ENCODE results near the gene VIPR2.
"Not testable (repeated sequence)": the region's sequence is repeated elsewhere in the genome, so short reads cannot be mapped to it uniquely, and the experiment has no call there.

VIPR2 gene

DNA sequence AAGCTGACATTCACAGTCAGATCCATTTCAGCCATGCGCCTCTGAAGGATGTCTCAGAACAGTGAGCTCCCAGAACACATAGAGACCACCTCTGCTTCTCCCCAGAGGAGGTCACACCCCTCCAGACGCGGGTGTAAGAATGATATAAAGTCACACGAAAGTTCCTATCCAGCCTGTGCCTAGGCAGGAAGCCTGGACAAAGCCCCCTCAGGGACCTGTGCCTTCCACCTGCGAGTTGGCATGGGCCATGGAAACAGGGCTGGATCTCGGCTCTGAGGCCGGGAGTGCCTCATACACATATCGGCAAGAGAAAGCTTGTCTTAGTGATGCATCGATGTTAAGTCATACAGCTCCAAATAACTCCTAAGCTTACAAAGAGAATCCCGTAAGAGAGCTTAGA is 5.0 kb downstream of the VIPR2 start:
- DNase-seq (ENCODE audit: low read depth): no peak

GRCh38 chr7:159139202-159139601 is 5.5 kb downstream of the VIPR2 start:
- no peak for DNase-seq (ENCODE audit: low read depth)

- DNase-seq (ENCODE audit: low read depth): no peak
These were observed 6.2 kb downstream of the VIPR2 start for GRCh38 chr7:159138508-159138907.

GRCh38 chr7:159137906-159138305 is 6.8 kb downstream of the VIPR2 start:
- no peak for DNase-seq (ENCODE audit: low read depth)

DNA sequence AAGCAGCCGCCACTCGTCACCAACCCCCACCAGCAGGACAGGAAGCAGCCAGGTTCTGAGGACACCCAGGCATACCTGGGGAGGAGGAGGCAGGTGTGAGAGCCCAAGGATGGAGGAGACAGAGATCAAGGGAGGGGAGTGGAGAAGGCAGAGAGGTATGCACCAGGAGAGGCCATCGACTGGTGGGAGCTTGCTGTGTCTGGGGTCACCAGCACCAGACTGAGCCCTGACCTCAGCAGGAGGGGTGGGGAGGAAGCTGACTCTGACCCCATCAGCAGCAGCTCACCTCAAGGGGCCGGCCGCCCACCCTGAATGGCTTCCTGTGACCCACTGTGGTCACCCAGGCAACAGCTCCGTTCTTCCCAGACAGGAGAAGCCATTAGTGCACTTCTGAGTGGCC is 7.8 kb downstream of the VIPR2 start:
- DNase-seq (ENCODE audit: low read depth): no peak

GRCh38 chr7:159136442-159136841 is 8.2 kb downstream of the VIPR2 start:
- no peak for DNase-seq (ENCODE audit: low read depth)

- no peak for DNase-seq (ENCODE audit: low read depth)
These were observed 8.7 kb downstream of the VIPR2 start for GRCh38 chr7:159136013-159136412.

- not testable (repeated sequence) for DNase-seq (ENCODE audit: low read depth)
These were observed 11.8 kb downstream of the VIPR2 start for GRCh38 chr7:159132670-159133443.

- DNase-seq (ENCODE audit: low read depth): no peak
These were observed 13.8 kb downstream of the VIPR2 start for GRCh38 chr7:159130820-159131219.

DNA sequence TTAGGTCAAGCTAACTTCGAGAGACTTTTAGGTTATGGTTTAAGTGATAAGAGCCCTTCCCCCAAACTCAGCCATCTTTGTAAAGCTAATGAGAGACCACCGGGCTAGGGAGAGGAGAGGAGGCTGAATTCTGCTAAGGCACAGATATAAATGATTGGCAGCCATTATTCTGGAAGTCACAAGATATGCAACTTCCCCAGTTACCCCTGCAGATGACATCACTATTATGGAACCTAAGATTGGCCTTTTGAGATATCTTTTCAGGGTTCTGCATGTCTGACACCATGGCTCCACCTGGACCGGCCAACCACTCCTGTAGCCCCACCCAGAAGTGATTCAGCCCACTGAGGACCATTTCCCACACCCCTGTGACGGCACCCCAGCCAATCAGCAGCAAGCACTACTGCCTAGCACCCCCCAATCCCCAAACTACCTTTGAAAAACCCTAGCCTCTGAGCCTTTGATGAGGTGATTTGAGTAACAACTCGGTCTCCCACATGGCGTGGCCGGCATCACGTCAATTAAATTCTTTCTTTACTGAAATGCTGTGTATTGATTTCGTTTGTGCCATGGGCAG is 14.4 kb downstream of the VIPR2 start:
- no peak for DNase-seq (ENCODE audit: low read depth)

GRCh38 chr7:159128767-159129166 is 15.9 kb downstream of the VIPR2 start:
- DNase-seq (ENCODE audit: low read depth): no peak

DNA sequence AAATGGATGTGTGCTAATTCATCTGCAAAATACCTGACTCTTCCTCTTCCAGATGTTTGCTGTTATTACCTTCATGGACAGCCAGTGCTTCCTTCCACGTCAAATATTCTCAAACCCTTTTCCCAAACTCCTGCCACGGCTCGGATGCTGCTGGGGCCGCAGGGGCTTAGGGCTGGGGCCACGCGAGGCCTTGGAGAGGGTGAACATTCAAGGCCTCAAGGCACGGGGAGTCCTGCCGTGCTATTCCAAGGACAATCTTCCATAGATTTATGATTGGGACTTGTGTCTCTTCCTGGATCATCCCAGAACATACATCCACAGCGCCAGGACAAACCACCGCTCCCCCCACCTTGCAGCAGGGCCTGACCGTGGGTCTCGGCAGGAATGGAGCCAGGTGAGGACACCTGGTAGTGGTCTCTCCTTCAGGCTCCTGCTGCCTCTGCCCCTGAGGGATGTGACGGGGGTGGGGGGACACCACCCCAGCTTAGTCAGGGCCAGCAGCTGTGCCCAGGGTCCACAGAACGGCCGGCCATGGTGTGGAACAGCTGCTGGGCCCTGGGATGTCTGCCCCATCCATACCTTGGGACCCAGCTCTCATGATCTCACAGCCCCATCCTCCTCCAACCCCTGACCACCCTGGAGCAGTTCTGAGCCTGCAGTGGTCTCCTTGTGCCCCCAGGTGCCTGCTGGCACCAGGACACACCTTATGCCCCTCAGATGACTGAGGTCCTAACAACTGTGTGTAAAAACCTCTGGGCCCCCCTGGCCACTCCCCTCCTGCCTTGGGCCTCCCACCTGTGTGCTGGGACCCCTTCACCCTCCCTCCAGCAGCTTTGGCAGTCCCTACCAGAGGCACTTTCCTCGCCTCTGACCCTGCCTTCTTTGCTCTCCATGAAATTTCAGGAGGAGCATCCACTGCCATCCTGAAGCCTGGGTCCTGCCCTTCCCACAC is 16.7 kb downstream of the VIPR2 start:
- DNase-seq (ENCODE audit: low read depth): no peak

DNA sequence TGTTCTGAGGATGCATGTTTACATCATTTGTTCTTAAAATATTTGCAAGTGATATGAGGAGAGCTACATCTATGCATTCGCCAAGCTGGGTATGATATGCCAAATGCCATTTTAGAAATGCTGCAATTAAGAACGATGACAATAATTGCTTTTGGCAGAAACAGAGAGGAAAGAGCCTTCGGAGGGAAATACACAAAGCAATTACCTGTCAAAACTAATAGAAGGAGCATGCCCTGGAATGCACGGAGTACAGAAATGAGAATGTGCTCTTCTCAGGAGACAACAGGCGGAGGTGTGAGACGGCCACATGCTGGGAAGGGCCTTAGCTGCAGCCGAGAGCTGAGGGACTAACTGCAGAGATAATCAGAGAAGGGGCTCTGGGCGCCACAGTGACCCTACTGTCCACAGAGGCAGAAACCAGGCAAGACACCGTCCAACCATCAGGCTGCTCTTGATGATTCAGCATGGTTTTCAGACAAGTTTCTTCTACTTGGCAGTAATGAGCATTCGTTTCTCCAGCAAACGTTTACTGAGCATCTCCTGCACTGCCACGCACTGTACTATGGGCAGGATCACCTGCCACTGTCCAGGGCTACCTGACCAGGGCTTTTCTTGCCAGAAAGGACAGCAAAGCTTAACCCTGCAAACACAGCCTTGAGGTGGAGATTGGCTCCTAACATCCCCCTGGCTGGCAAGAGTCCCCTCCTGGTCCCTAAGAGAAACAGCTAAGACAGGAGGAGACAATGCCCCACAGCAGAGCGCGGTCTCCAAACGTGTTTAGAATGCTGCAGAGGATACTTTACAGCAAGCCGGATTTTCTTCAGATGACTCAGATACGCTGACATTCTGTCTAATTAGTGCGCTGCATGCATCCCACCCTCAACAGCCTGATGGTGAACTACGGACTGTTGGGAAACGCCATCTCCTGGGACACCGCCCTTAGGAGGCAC is 18.1 kb downstream of the VIPR2 start:
- no peak for DNase-seq (ENCODE audit: low read depth)

DNA sequence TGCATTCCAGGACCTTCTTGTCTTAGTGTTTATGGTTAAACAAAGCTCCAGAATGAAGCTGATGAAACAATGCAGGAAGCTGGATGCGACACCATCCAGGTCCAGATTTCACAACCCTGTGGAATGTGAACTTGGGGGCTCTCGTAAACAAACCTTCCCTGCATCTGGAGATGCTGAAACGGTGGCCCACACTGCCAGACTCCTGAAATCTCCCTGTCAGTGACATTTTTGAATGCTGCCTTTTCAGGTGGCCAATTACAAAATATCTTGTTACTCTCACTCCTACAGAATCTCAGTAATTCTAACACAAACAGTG is 18.8 kb downstream of the VIPR2 start:
- DNase-seq (ENCODE audit: low read depth): no peak

GRCh38 chr7:159125104-159125954 is 19.3 kb downstream of the VIPR2 start:
- no peak for DNase-seq (ENCODE audit: low read depth)

DNA sequence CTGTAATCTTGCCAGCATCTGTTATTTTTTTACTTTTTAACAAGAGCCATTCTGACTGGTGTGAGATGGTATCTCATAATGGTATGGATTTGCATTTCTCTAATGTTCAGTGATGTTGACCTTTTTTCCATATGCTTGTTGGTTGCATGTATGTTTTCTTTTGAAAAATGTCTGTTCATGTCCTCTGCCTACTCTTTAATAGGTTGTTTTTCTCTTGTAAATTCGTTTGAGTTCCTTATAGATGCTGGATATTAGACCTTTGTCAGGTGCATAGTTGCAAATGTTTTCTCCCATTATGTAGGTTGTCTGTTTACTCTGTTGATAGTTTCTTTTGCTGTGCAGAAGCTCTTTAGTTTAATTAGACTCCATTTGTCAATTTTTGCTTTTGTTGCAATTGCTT is 20.9 kb downstream of the VIPR2 start:
- DNase-seq (ENCODE audit: low read depth): not testable (repeated sequence)

DNA sequence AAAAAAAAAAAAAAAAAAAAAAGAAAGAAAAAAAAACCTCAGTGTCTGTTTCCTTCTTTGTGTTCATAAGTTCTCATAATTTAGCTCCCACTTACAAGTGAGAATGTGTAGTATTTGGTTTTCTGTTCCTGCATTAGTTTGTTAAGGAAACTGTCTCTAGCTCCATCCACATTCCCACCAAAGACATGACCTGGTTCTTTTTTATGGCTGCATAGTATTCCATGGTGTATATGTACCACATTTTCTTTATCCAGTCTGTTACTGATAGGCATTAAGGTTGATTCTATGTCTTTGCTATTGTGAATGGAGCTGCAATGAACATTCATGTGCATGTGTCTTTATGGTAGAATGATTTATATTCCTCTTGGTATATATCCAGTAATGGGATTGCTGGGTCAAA is 21.4 kb downstream of the VIPR2 start:
- DNase-seq (ENCODE audit: low read depth): not testable (repeated sequence)

DNA sequence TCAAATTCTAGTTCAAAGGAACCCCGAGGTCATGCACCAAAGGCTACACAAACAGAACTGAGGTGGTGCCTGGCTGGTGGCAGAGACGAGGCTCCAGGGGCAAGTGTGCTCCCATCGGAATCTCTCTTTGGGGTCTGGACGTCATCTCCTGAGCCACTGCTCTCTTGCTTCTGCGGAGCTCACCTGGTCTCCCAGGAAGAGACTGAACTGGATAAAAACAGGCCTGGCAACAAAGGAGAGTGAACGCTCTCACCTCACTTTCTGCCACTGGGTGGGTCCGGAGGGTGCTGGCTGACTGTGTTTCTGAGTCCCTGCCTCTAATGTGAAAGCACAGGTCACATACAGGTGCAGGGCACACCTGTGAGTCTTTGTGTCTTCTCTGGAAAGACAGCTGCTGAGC is 22.4 kb downstream of the VIPR2 start:
- no peak for DNase-seq (ENCODE audit: low read depth)

GRCh38 chr7:159121476-159121875 is 23.2 kb downstream of the VIPR2 start:
- DNase-seq (ENCODE audit: low read depth): no peak

DNA sequence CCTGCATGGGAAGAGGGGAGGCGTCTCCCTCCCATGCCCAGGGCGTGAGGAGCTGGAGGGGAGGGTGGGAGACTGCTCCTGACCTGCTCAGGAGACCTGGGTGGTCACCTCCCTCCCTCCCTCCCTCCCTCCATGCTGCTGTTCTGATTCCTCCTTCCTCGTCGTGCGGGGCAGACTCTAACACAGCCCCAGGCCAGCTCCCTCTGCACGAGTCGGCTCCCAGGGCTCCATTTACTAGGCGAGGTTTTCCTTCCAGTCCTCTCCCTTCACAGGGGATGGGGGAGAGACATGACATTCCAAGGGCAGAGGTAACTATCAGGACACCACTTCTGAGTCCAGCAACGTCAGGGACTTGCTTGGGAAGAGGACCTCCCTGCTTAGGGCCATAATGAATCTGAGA is 23.6 kb downstream of the VIPR2 start:
- no peak for DNase-seq (ENCODE audit: low read depth)

DNA sequence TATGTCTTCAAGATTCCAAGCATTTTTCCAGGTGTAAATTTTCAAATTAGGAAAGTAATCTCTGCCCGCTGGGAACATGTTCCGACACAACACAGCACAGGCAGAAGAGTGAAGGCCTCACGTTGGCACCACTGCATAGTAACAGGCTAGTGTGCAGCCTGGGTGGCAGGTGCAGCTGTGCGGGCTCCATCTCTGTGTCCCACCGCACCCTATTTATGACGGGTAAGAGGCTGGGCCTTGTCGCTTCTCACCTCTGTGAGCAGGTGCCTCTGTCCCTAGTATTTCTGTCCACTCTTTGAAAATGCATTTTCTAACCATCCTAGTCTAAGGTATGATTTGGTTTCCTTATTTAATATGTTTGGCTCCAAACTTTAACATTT is 24.1 kb downstream of the VIPR2 start:
- DNase-seq (ENCODE audit: low read depth): no peak
